ENCODE data around the gene SERGEF. TPM values are rescaled to one million over a fixed set of nuclear protein-coding genes. Genes with fewer than 3 reads are reported as not detected.

SERGEF gene
- total RNA-seq, 2 experiments from 2014 or later = 27.5 to 27.7 TPM

DNA sequence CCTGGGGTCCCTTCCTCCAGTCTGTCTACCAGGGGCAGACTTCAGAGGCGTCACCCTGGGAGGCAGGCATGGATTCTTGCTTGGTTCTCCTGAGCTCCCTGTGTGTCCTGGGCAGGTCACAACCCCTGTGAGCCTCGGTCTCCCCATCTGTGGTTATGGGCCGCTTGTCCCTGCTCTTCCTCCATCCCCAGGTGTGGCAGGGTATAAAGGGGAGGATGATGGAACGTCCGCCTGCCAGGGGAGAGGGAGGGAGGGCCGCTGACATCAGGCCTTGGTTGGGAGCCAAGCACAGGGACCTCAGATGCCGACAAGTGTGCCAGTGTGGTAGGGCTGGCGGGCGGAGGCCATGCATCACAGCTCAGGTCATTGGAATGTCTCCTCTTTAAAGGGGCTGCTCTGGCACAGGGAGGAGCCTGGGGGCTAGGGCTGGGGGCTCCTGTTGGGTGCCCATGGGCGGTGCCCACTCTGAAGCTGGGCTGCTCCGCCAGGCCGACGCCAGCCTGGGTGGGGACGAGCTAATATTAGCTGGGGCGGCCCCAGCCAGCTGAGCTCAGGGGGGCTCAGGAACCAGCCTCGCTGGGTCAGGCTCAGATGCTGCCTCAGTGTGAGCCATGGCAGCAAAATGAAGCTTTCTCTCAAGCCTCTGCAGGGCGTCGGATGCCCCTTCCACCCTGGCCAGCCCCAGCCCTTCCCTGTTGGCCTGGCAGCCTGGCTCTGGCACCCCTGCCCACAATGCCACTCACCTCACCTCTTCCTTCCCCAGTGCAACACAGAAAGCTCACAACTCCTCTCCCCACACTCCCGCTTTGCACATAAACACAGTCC, 265.5 kb downstream of the SERGEF start:
- CTCF ChIA-PET = interaction anchor here (1.6 kb wide), 1 partner anchor 13 kb away, joined by 4 read pairs; no protein-coding TSS in a partner anchor
- POLR2A ChIA-PET = no interaction called here

DNA sequence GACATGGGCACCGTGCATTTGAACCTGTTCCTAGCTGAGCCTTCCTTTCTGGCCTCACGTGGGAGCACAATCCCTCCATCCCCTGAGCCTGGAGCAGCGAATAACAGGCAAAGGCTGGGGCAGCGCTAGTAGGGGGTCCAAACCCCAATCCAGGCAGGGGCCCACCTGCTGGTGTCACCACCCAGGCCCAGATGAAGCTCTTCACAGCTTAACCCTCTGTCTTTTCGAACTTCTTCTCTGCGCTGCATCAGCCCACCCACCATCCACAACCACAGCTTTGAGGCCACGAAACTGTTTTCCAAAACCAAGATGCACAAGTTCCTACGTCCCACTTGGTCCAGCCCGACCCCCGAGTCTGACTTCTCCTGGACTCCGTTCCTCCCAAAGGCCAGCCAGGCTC, 266.8 kb downstream of the SERGEF start:
- CTCF ChIA-PET = interaction anchor here (1.2 to 1.6 kb wide), 2 partner anchors 14 to 15 kb away, joined by 4 read pairs; no protein-coding TSS in a partner anchor
- POLR2A ChIA-PET = no interaction called here

GRCh38 chr11:17745023-17745772, 267.6 kb downstream of the SERGEF start:
- ChIA-PET POLR2A (no interaction called here), CTCF (interaction anchor here (0.6 kb wide), 1 partner anchor 610 kb away, joined by 3 read pairs; no protein-coding TSS in a partner anchor)

GRCh38 chr11:17744151-17744940, 268.5 kb downstream of the SERGEF start:
- ChIA-PET CTCF (no interaction called here), POLR2A (no interaction called here)

DNA sequence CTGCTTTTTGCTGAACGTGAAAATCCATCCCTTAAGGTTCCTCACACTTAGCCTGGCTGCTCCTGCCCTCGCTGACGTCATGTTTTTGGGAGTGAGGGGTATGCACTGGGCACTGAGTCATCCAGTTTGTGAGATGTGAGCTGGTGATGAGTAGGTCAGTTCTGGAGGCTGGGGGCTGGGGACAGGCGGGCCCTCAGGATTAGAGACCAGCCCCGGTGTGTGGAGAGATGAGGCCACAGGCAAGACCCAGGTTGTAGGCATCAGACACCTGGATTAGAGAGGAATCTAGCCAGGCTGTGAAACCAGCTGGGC, 269.1 kb downstream of the SERGEF start:
- CTCF ChIA-PET = no interaction called here
- POLR2A ChIA-PET = no interaction called here

DNA sequence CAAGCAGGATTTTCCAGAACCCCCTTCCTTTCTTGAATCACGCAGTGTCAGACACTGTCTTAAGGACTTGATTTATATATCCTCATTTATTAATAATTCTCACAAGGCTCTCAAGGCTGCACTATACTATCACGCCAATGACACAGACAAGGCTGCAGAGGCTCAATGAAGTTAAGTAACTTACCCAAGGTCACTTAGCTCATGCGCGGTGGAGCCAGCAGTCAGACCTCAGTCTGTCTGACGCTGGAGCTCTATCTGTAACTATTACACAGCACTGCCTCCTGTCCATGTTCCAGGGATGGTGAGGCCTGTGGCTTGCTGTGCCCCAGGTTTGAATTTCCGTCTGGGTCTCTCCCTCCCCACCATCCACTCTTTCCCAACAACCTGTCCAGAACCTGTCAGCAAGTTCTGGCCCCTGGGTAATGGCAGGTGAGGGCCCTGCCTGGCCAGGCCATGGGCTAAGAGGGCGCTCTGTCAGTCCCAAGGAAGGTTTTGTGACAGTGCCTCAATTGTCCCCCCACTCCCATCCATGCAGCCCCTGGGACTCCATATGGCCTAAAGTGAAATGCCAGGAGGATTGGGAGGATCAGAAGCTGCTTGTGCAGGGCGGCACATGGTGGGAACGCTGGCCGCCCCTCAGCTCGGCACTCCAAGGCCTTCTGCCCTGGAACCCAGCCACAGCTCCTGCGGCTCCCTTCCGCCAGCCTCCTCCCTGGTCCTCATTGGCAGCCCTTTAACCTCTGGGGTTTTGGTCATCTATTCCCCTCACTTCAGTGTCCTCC, 269.6 kb downstream of the SERGEF start:
- POLR2A ChIA-PET = no interaction called here
- CTCF ChIA-PET = interaction anchor here (1.2 kb wide), 1 partner anchor 12 kb away, joined by 3 read pairs; no protein-coding TSS in a partner anchor

DNA sequence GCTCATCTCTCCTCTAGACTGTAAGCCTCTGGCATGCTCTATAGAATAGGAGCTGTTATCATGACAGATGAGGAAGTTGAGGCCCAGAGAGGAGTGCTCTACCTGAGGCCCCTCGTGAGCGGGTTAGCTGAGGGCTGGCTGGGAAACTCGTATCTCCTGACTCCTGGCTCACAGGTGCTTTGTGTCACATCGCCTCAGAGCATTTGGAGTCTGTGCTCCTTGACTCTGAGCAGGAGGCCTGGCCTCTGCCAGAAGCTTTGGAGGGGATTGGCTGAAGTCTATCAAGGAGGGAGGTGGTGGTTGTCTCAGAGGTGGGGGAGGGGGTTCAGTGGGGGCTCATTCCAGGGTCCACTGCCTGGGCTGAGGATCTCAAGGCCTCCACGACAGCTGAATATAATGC, 270.8 kb downstream of the SERGEF start:
- ChIA-PET POLR2A (no interaction called here), CTCF (interaction anchor here (1.3 kb wide), 1 partner anchor 12 kb away, joined by 7 read pairs; no protein-coding TSS in a partner anchor)

- POLR2A ChIA-PET = no interaction called here
- CTCF ChIA-PET = interaction anchor here (1.3 kb wide), 1 partner anchor 11 kb away, joined by 7 read pairs; no protein-coding TSS in a partner anchor
Measured at GRCh38 chr11:17741487-17741886, 271.4 kb downstream of the SERGEF start.

- ChIA-PET CTCF (interaction anchor here (1.3 kb wide), 1 partner anchor 10 kb away, joined by 7 read pairs; no protein-coding TSS in a partner anchor), POLR2A (no interaction called here)
Measured at GRCh38 chr11:17740649-17741235, 272.1 kb downstream of the SERGEF start.

- ChIA-PET CTCF (no interaction called here), POLR2A (no interaction called here)
Measured at GRCh38 chr11:17739945-17740338, 272.9 kb downstream of the SERGEF start.

- ChIA-PET CTCF (no interaction called here), POLR2A (no interaction called here)
Measured at GRCh38 chr11:17738151-17738973, 274.5 kb downstream of the SERGEF start.

Other genes starting within 250 kb of the SERGEF start
- under 1 TPM; 0.38 to 0.50 TPM for gene TPH1, start 33.2 kb upstream of the SERGEF start, total RNA-seq
- gene SAAL1, start 93.0 kb upstream of the SERGEF start, total RNA-seq = 10 to 100 TPM; 48.0 to 51.9 TPM
- gene MRGPRX3, start 119.5 kb upstream of the SERGEF start, total RNA-seq = not detected
- not detected for gene MRGPRX4, start 159.8 kb upstream of the SERGEF start, total RNA-seq
- gene SAA4, start 223.8 kb upstream of the SERGEF start, total RNA-seq = not detected
- not detected for gene SAA2, start 235.6 kb upstream of the SERGEF start, total RNA-seq